H1 (cell line): ENCODE results near the gene KIAA0513. TPM values are rescaled to one million over a fixed set of nuclear protein-coding genes. Genes with fewer than 3 reads are reported as not detected.

Experiments
- CTCF ChIA-PET: fragments of 300-600 bp; sonication (Branson Sonifier 250); formaldehyde crosslinking; loops from one replicate; lab custom pipeline; 2021; ENCODE audit not compliant: partially characterized antibody; lab: Charles Lee
- POLR2A ChIA-PET: fragments of 300-600 bp; sonication (Branson Sonifier 250); formaldehyde crosslinking; loops from one replicate; lab custom pipeline; 2021; ENCODE audit warnings: inconsistent platforms; ENCODE audit not compliant: partially characterized antibody; lab: Charles Lee
- DNase-seq, 2 experiments: peaks; one replicate each; pipeline versions ENCODE4 v3.0.0 to v3.0.0-alpha.2; 2010 to 2022; ENCODE audit warnings: low spot score in 2 of 2, low read depth in 1 of 2, mixed read lengths in 1 of 2
- FAIRE-seq: peaks from 2 replicates; lab custom pipeline; 2011; peaks lifted over from hg19 to GRCh38; lab: Jason Lieb, UNC
- H2AFZ ChIP-seq: 2 replicates; pipeline ENCODE4 v1.8.1; 2012; ENCODE audit warnings: low read length, inconsistent platforms
- H2AK5ac ChIP-seq: 2 replicates; pipeline ENCODE4 v1.6.1; 2013; ENCODE audit warnings: low read depth, low read length
- H2BK120ac ChIP-seq: replicated peaks from 2 replicates; pipeline ENCODE3; 2013; ENCODE audit warnings: low read depth, low read length, inconsistent platforms
- H2BK12ac ChIP-seq: 2 replicates; pipeline ENCODE4 v1.6.1; 2013; ENCODE audit warnings: low read depth, low read length
- H2BK15ac ChIP-seq: 2 replicates; pipeline ENCODE4 v1.6.1; 2013; ENCODE audit warnings: low read length
- H2BK20ac ChIP-seq: 2 replicates; pipeline ENCODE4 v1.6.1; 2013; ENCODE audit warnings: low read length
- H2BK5ac ChIP-seq: 2 replicates; pipeline ENCODE4 v1.6.1; 2013; ENCODE audit warnings: low read depth, low read length
- H3K14ac ChIP-seq: 2 replicates; pipeline ENCODE4 v1.6.1; 2013; ENCODE audit warnings: inconsistent platforms; ENCODE audit not compliant: insufficient read length
- H3K18ac ChIP-seq: 2 replicates; pipeline ENCODE4 v1.6.1; 2013; ENCODE audit warnings: low read length; ENCODE audit errors: extremely low read depth
- H3K23ac ChIP-seq: 2 replicates; pipeline ENCODE4 v1.6.1; 2013; ENCODE audit warnings: inconsistent platforms; ENCODE audit not compliant: insufficient read length
- H3K23me2 ChIP-seq: 2 replicates; pipeline ENCODE4 v1.6.1; 2013; ENCODE audit warnings: low read depth, low read length
- H3K27ac ChIP-seq: 2 replicates; pipeline ENCODE4 v1.6.1; 2011; ENCODE audit warnings: low read depth, low read length, inconsistent platforms
- H3K27me3 ChIP-seq, 4 experiments: replicated peaks in 1 of 4; 1 replicate in 1 of 4; 2 replicates in 3 of 4; pipeline versions ENCODE4 v1.6.1 to v1.8.1; 2011 to 2013; ENCODE audit warnings: low read length in 3 of 4, mild to moderate bottlenecking in 3 of 4, inconsistent platforms in 2 of 4, mixed read lengths in 2 of 4, moderate library complexity in 1 of 4; ENCODE audit not compliant: control insufficient read depth in 3 of 4, insufficient read depth in 3 of 4; ENCODE audit errors: extremely low read depth in 1 of 4
- H3K36me3 ChIP-seq, 4 experiments: 2 replicates each; pipeline versions ENCODE4 v1.6.1 to v1.8.1; 2011 to 2013; ENCODE audit warnings: mild to moderate bottlenecking in 4 of 4, low read length in 3 of 4, moderate library complexity in 2 of 4, control low read depth in 1 of 4, inconsistent platforms in 1 of 4; ENCODE audit not compliant: insufficient read depth in 4 of 4, control insufficient read depth in 2 of 4
- H3K4ac ChIP-seq: replicated peaks from 2 replicates; pipeline ENCODE3; 2013; ENCODE audit warnings: low read length, low read depth, mixed read lengths, inconsistent platforms; ENCODE audit not compliant: insufficient read length
- H3K4me1 ChIP-seq, 4 experiments: replicated peaks in 1 of 4; 1 replicate in 1 of 4; 2 replicates in 3 of 4; pipeline versions ENCODE4 v1.6.1 to v1.8.1; 2011 to 2013; ENCODE audit warnings: low read length in 3 of 4, inconsistent platforms in 2 of 4, mixed read lengths in 1 of 4; ENCODE audit not compliant: insufficient read depth in 4 of 4, control insufficient read depth in 3 of 4
- H3K4me2 ChIP-seq, 2 experiments: 2 replicates each; pipeline versions ENCODE4 v1.6.1 to v1.8.1; 2011 to 2013; ENCODE audit warnings: low read depth in 2 of 2, low read length in 2 of 2, control low read depth in 1 of 2, inconsistent platforms in 1 of 2, mild to moderate bottlenecking in 1 of 2; ENCODE audit not compliant: insufficient read depth in 1 of 2
- H3K4me3 ChIP-seq, 4 experiments: fragments of 200-600, 300-600 bp in 1 of 4; sonication (generic), shearing (Covaris generic), sonication (Bioruptor Twin) in 1 of 4; 2 replicates each; pipeline versions ENCODE4 v1.5.1 to v1.8.1; 2011 to 2016; ENCODE audit warnings: low read length in 4 of 4, low read depth in 3 of 4, control low read depth in 2 of 4, inconsistent platforms in 2 of 4, mild to moderate bottlenecking in 2 of 4, mixed read lengths in 1 of 4, moderate library complexity in 1 of 4; ENCODE audit not compliant: insufficient read depth in 2 of 4; ENCODE audit errors: extremely low read depth in 1 of 4
- H3K56ac ChIP-seq: replicated peaks from 2 replicates; pipeline ENCODE3; 2013; ENCODE audit warnings: low read depth, mild to moderate bottlenecking, mixed read lengths, low read length, inconsistent platforms; ENCODE audit not compliant: insufficient read length
- H3K79me1 ChIP-seq: 2 replicates; pipeline ENCODE4 v1.6.1; 2013; ENCODE audit warnings: low read depth, low read length, control low read depth
- H3K79me2 ChIP-seq, 2 experiments: 2 replicates each; pipeline versions ENCODE4 v1.6.1 to v1.8.1; 2012 to 2013; ENCODE audit warnings: low read length in 2 of 2, mild to moderate bottlenecking in 2 of 2, inconsistent platforms in 1 of 2; ENCODE audit not compliant: insufficient read depth in 2 of 2, control insufficient read depth in 1 of 2
- H3K9ac ChIP-seq, 4 experiments: replicated peaks in 1 of 4; 1 replicate in 1 of 4; 2 replicates in 3 of 4; pipeline versions ENCODE4 v1.6.1 to v1.8.1; 2011 to 2013; ENCODE audit warnings: low read depth in 3 of 4, low read length in 3 of 4, control low read depth in 2 of 4, mild to moderate bottlenecking in 2 of 4, moderate library complexity in 2 of 4, inconsistent platforms in 1 of 4; ENCODE audit errors: extremely low read depth in 1 of 4
- H3K9me3 ChIP-seq, 2 experiments: 2 replicates each; pipeline versions ENCODE4 v1.6.1 to v1.8.1; 2012 to 2013; ENCODE audit warnings: mild to moderate bottlenecking in 2 of 2, moderate library complexity in 2 of 2, control low read depth in 1 of 2, inconsistent platforms in 1 of 2, low read depth in 1 of 2, low read length in 1 of 2, mixed read lengths in 1 of 2; ENCODE audit not compliant: insufficient read depth in 2 of 2
- H4K20me1 ChIP-seq, 2 experiments: replicated peaks in 1 of 2; 2 replicates each; pipeline versions ENCODE3 to v1.8.1; 2011 to 2013; ENCODE audit warnings: inconsistent platforms in 2 of 2, low read length in 2 of 2, mild to moderate bottlenecking in 1 of 2; ENCODE audit not compliant: insufficient read depth in 2 of 2, control insufficient read depth in 1 of 2
- H4K5ac ChIP-seq: 2 replicates; pipeline ENCODE4 v1.6.1; 2013; ENCODE audit warnings: low read length, low read depth, mixed read lengths, inconsistent platforms; ENCODE audit not compliant: insufficient read length
- H4K8ac ChIP-seq: 2 replicates; pipeline ENCODE4 v1.8.0; 2013; ENCODE audit warnings: mild to moderate bottlenecking, moderate library complexity, low read length, inconsistent platforms; ENCODE audit not compliant: insufficient read depth; ENCODE audit errors: extremely low read depth
- H4K91ac ChIP-seq: replicated peaks from 2 replicates; pipeline ENCODE3; 2013; ENCODE audit warnings: low read length, mixed read lengths, inconsistent platforms; ENCODE audit not compliant: insufficient read length
- ATF2 ChIP-seq: IDR thresholded peaks from 2 replicates; pipeline ENCODE4 v1.6.1; 2012; ENCODE audit warnings: low read length, inconsistent platforms
- JUN ChIP-seq: IDR thresholded peaks from 2 replicates; pipeline ENCODE4 v1.6.1; 2011; ENCODE audit warnings: low read depth, mild to moderate bottlenecking, improper control_type of control experiment, low read length
- PHF8 ChIP-seq: fragments of 200-600 bp; sonication (generic); conservative IDR thresholded peaks from 2 replicates; pipeline ENCODE4 v1.7.1; 2012; ENCODE audit warnings: low read depth, mild to moderate bottlenecking, inconsistent platforms, low read length, moderate library complexity
- SP1 ChIP-seq: IDR thresholded peaks from 2 replicates; pipeline ENCODE4 v1.6.1; 2011; ENCODE audit warnings: low read depth, low read length
- WGBS, 2 experiments: shearing (Covaris generic) in 1 of 2; methylation state at CpG; one replicate each; pipeline versions ENCODE4 v1.1.6 to v1.1.7; 2013 to 2015; ENCODE audit warnings: low lambda C conversion rate in 2 of 2, mixed read lengths in 2 of 2, inconsistent platforms in 1 of 2, low coverage in 1 of 2, missing lambda C conversion rate in 1 of 2; ENCODE audit not compliant: insufficient replicate concordance in 2 of 2, insufficient coverage in 1 of 2, insufficient read length in 1 of 2; ENCODE audit errors: extremely low coverage in 1 of 2, missing lambda C conversion rate in 1 of 2; 5-methylcytosine and 5-hydroxymethylcytosine counted together
- polyA plus RNA-seq, 7 experiments: library from polyadenylated mRNA; depleted of rRNA in 3 of 7; stranded (reverse) in 5 of 7; unstranded in 2 of 7; fragments of >200 nt in 5 of 7; fragments of 200-250 nt in 2 of 7; gene quantifications; 1 replicate in 5 of 7; 2 replicates in 1 of 7; 4 replicates in 1 of 7; pipeline versions ENCODE4 v1.2.1 to v1.2.3, GENCODE V29; 2011 to 2013; ENCODE audit warnings: missing spikeins in 2 of 7, mixed read lengths in 2 of 7
- total RNA-seq: library from RNA; stranded (reverse); fragmentation: NEBNext Ultra II Directional; extraction: Animal tissue kit (Norgen Biotek cat#: 25700); gene quantifications from 2 replicates; pipeline ENCODE4 v1.2.1, GENCODE V29; 2021

The KIAA0513 gene
- total and polyA plus RNA-seq, 2 of the 8 experiments (the other 6 are each of a cell fraction or from before 2014, with no cell fraction given): 2.1 to 6.1 TPM

GRCh38 chr16:85136702-85137322, 109.2 kb downstream of the KIAA0513 start:
- H3K9me3 ChIP-seq: no peaks in the 10 kb centered on the region; a peak in 1 of 4 replicates
- 88% methylated on average over 17 of the region's 17 CpGs; no CpG with 5 or more reads in 1 of the 2 experiments for WGBS, 2 experiments
- 0 out of 2 replicates have a peak overlapping the region, but pooled peaks have one; percentile 80 for H2BK12ac ChIP-seq
- no peak overlapping the region for H3K4me3 ChIP-seq
- 0 out of 2 replicates have a peak overlapping the region, but pooled peaks have one; percentile 15 for H2AK5ac ChIP-seq
- no peaks in the 10 kb centered on the region for H3K36me3 ChIP-seq
- no peak overlapping the region for H2AFZ ChIP-seq
- peaks cover 0 to 11% (median 2%) of the 10 kb centered on the region in 4 experiments; a peak in 4 of 7 replicates for H3K4me1 ChIP-seq
- H3K9ac ChIP-seq: no peak overlapping the region
- H2BK20ac ChIP-seq: 0 out of 2 replicates have a peak overlapping the region, but pooled peaks have one; percentile 80
- H2BK15ac ChIP-seq: peak overlapping the region; percentile 98
- no peak overlapping the region for H2BK120ac ChIP-seq
- no peak overlapping the region for H3K4ac ChIP-seq
- H3K27me3 ChIP-seq: no peaks in the 10 kb centered on the region
- FAIRE-seq: no peak
- no peak overlapping the region for H3K14ac ChIP-seq
- no peaks in the 10 kb centered on the region for H3K23me2 ChIP-seq
- no peak overlapping the region for H3K4me2 ChIP-seq
- H4K5ac ChIP-seq: no peak overlapping the region
- ChIA-PET POLR2A (interaction anchor here (1.0 kb wide), 1 partner anchor 22 kb away, joined by 4 read pairs; no protein-coding TSS in a partner anchor), CTCF (interaction anchor here (1.0 to 1.8 kb wide), 5 partner anchors 8 to 139 kb away, joined by 3 to 8 read pairs (median 3); no protein-coding TSS in a partner anchor)
- no peak overlapping the region for H3K56ac ChIP-seq
- DNase-seq: no peak
- H3K18ac ChIP-seq: no peak overlapping the region
- H4K20me1 ChIP-seq: no peaks in the 10 kb centered on the region
- no peak overlapping the region for H3K27ac ChIP-seq
- 0 out of 2 replicates have a peak overlapping the region, but pooled peaks have one; percentile 24 for H2BK5ac ChIP-seq
- H3K23ac ChIP-seq: no peak overlapping the region
- no peaks in the 10 kb centered on the region for H3K79me2 ChIP-seq
- H4K91ac ChIP-seq: peak overlapping the region; percentile 45
- H4K8ac ChIP-seq: peak overlapping the region; percentile 51; the same call in 1 of the 2 replicates
- no peaks in the 10 kb centered on the region for H3K79me1 ChIP-seq
- TF ChIP-seq PHF8 (no peak), ATF2 (no peak), SP1 (0 out of 2 replicates have a peak, but pooled peaks have one; percentile 49), JUN (no peak)
